B cell (primary cell): Measurements from ENCODE around the gene ADAMTS17. TPM values are rescaled to one million over a fixed set of nuclear protein-coding genes. Genes with fewer than 3 reads are reported as not detected.

Source experiments
- ATAC-seq: fragments of 200-7000 bp; cut with Tn5 transposase; one replicate; pipeline ENCODE4 v1.10.0; 2021; ENCODE audit warnings: low read depth, mild to moderate bottlenecking, moderate number of reproducible peaks, moderate library complexity
- CTCF ChIA-PET: fragments of 350-600 bp; sonication (Branson Sonifier 250); formaldehyde crosslinking; loops from one replicate; lab custom pipeline; 2021; ENCODE audit warnings: antibody characterized with exemption, inconsistent platforms; lab: Charles Lee
- POLR2A ChIA-PET: fragments of 350-600 bp; sonication (Branson Sonifier 250); formaldehyde crosslinking; loops from one replicate; lab custom pipeline; 2021; ENCODE audit warnings: antibody characterized with exemption; lab: Charles Lee
- DNase-seq: peaks from one replicate; pipeline ENCODE4 v3.0.0; 2013
- H2AFZ ChIP-seq: 2 replicates; pipeline ENCODE4 v1.6.1; 2012; ENCODE audit warnings: mild to moderate bottlenecking, low read depth, low read length; ENCODE audit not compliant: insufficient read depth, poor library complexity, severe bottlenecking
- H3K27ac ChIP-seq, 2 donors: 1 replicate in 1 of 2; 2 replicates in 1 of 2; pipeline ENCODE4 v1.5.1; 2012 to 2013; ENCODE audit warnings: low read length in 2 of 2, mild to moderate bottlenecking in 2 of 2, moderate library complexity in 1 of 2
- H3K27me3 ChIP-seq, 4 experiments: fragments of 200-600 bp in 1 of 4; sonication (generic) in 1 of 4; replicated peaks in 1 of 4; 1 replicate in 2 of 4; 2 replicates in 2 of 4; pipeline versions ENCODE4 v1.6.1 to v1.7.0; 2013 to 2016; ENCODE audit warnings: low read length in 3 of 4, mild to moderate bottlenecking in 2 of 4, mixed read lengths in 1 of 4, moderate library complexity in 1 of 4; ENCODE audit not compliant: insufficient read depth in 4 of 4, control insufficient read depth in 3 of 4; ENCODE audit errors: control extremely low read depth in 1 of 4
- H3K36me3 ChIP-seq, 2 experiments: replicated peaks in 1 of 2; 1 replicate in 1 of 2; 2 replicates in 1 of 2; pipeline versions ENCODE4 v1.6.1 to v1.7.1; 2013; ENCODE audit warnings: low read length in 1 of 2; ENCODE audit not compliant: insufficient read depth in 2 of 2, control insufficient read depth in 1 of 2; ENCODE audit errors: control extremely low read depth in 1 of 2, extremely low read depth in 1 of 2
- H3K4me1 ChIP-seq, 2 donors: fragments of 200-600 bp in 1 of 2; sonication (generic) in 1 of 2; 1 replicate in 1 of 2; 2 replicates in 1 of 2; pipeline versions ENCODE4 v1.5.1 to v1.6.1; 2013 to 2017; ENCODE audit warnings: low read length in 2 of 2; ENCODE audit not compliant: control insufficient read depth in 2 of 2, insufficient read depth in 2 of 2
- H3K4me2 ChIP-seq: replicated peaks from 2 replicates; pipeline ENCODE3; 2012; ENCODE audit warnings: mild to moderate bottlenecking, low read depth, low read length; ENCODE audit not compliant: poor library complexity, severe bottlenecking
- H3K4me3 ChIP-seq, 5 experiments: fragments of 200-600 bp in 1 of 5; sonication (generic) in 1 of 5; 1 replicate in 3 of 5; 2 replicates in 2 of 5; pipeline versions ENCODE4 v1.5.1 to v1.7.0; 2011 to 2016; ENCODE audit warnings: low read length in 4 of 5, mild to moderate bottlenecking in 4 of 5, low read depth in 2 of 5, control low read depth in 1 of 5, moderate library complexity in 1 of 5; ENCODE audit not compliant: insufficient read depth in 1 of 5; ENCODE audit errors: control extremely low read depth in 1 of 5, extremely low read depth in 1 of 5
- H3K79me2 ChIP-seq: fragments of 200-600 bp; sonication (generic); one replicate; pipeline ENCODE4 v1.6.0; 2016; ENCODE audit warnings: low read length; ENCODE audit not compliant: control insufficient read depth, insufficient read depth
- H3K9ac ChIP-seq: fragments of 200-600 bp; sonication (generic); 2 replicates; pipeline ENCODE4 v1.6.1; 2017; ENCODE audit warnings: mild to moderate bottlenecking, low read length, moderate library complexity
- H3K9me3 ChIP-seq, 3 donors: one replicate each; pipeline versions ENCODE4 v1.6.1 to v1.7.1; 2013; ENCODE audit warnings: low read length in 2 of 3; ENCODE audit not compliant: control insufficient read depth in 2 of 3, insufficient read depth in 1 of 3; ENCODE audit errors: control extremely low read depth in 1 of 3
- H4K20me1 ChIP-seq: 2 replicates; pipeline ENCODE4 v1.6.0; 2012; ENCODE audit warnings: mild to moderate bottlenecking, low read length; ENCODE audit not compliant: insufficient read depth, control insufficient read depth, poor library complexity, severe bottlenecking
- H3K27ac Mint-ChIP-seq: one replicate; pipeline ENCODE4 v1.8.0; 2021; ENCODE audit warnings: mixed read lengths
- H3K27me3 Mint-ChIP-seq: one replicate; pipeline ENCODE4 v1.8.0; 2021; ENCODE audit warnings: mixed read lengths
- H3K4me1 Mint-ChIP-seq: one replicate; pipeline ENCODE4 v1.8.0; 2021; ENCODE audit warnings: mixed read lengths
- H3K4me3 Mint-ChIP-seq: one replicate; pipeline ENCODE4 v1.8.0; 2021; ENCODE audit warnings: mixed read lengths
- H3K9me3 Mint-ChIP-seq: one replicate; pipeline ENCODE4 v1.8.0; 2022; ENCODE audit warnings: mixed read lengths; ENCODE audit not compliant: insufficient read depth
- EZH2 ChIP-seq: IDR thresholded peaks from 2 replicates; pipeline ENCODE4 v1.6.1; 2012; ENCODE audit warnings: borderline replicate concordance, low read depth, mild to moderate bottlenecking, moderate library complexity, low read length; ENCODE audit not compliant: insufficient read depth, poor library complexity, severe bottlenecking
- WGBS: methylation state at CpG from one replicate; pipeline ENCODE4 v1.1.5; 2013; ENCODE audit warnings: missing lambda C conversion rate; ENCODE audit not compliant: insufficient coverage; 5-methylcytosine and 5-hydroxymethylcytosine counted together
- intact Hi-C: fragments of 100-400 bp; cut with micrococcal nuclease; formaldehyde crosslinking; loops from one replicate; pipeline ENCODE4 v1.10.0; 2022
- polyA plus RNA-seq: library from polyadenylated mRNA; depleted of rRNA; stranded (reverse); fragments of >200 nt; gene quantifications from 2 replicates; pipeline ENCODE4 v1.2.3, GENCODE V29; 2012
- total RNA-seq, 2 donors: library from RNA; stranded (reverse); fragments of 120-200 nt in 1 of 2; gene quantifications; 1 replicate in 1 of 2; 2 replicates in 1 of 2; pipeline versions ENCODE4 v1.2.3 to v1.2.4, GENCODE V29; 2013 to 2022
- TF ChIP-seq, protein P1 (sequence below): fragments of 200-600 bp; IDR thresholded peaks from one replicate; pipeline ENCODE4 v1.8.0; 2022; ENCODE audit warnings: antibody characterized with exemption, mild to moderate bottlenecking

ADAMTS17 gene
- total and polyA plus RNA-seq, 2 donors (not counting 1 experiment from before 2014, with no cell fraction given), result 0.10 TPM; not detected in 1

DNA sequence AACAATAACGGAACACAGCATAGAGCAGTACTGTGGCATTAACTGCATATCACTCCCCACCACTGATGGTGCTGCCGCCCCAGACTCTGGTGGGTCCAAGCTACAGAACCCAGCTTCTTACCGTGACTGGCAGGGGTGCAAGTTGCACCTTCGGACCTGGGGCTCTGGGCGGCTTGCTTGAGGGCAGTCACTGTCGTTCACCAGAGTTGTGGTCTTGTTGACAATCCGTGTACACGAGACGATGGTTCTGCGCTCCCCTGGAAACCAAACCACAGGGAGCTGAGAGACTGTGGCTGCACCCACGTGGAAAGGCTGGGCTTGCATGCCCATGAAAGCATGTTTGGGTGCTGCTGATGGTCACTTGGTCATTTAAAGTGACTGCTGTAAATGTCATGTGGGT lies 293.0 kb downstream of the ADAMTS17 start:
- H3K9me3 Mint-ChIP-seq, result peaks cover 4% of the 10 kb centered on the region
- DNase-seq (no peak), ATAC-seq (no peak)
- Histone ChIP-seq H3K4me2 (no peak overlapping the region), H3K27ac (no peak overlapping the region), H2AFZ (no peak overlapping the region), H3K4me3 (no peak overlapping the region), H3K79me2 (no peaks in the 10 kb centered on the region), H3K36me3 (no peaks in the 10 kb centered on the region), H4K20me1 (no peaks in the 10 kb centered on the region), H3K27me3 (no peaks in the 10 kb centered on the region), H3K4me1 (no peaks in the 10 kb centered on the region), H3K9me3 (peaks cover 0 to 1% (median 0%) of the 10 kb centered on the region in 3 donors), H3K9ac (no peak overlapping the region)
- H3K4me1 Mint-ChIP-seq, result no peaks in the 10 kb centered on the region
- no peak for TF ChIP-seq EZH2
- TF ChIP-seq, protein P1, sequence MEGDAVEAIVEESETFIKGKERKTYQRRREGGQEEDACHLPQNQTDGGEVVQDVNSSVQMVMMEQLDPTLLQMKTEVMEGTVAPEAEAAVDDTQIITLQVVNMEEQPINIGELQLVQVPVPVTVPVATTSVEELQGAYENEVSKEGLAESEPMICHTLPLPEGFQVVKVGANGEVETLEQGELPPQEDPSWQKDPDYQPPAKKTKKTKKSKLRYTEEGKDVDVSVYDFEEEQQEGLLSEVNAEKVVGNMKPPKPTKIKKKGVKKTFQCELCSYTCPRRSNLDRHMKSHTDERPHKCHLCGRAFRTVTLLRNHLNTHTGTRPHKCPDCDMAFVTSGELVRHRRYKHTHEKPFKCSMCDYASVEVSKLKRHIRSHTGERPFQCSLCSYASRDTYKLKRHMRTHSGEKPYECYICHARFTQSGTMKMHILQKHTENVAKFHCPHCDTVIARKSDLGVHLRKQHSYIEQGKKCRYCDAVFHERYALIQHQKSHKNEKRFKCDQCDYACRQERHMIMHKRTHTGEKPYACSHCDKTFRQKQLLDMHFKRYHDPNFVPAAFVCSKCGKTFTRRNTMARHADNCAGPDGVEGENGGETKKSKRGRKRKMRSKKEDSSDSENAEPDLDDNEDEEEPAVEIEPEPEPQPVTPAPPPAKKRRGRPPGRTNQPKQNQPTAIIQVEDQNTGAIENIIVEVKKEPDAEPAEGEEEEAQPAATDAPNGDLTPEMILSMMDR, result no peak
- WGBS, result 90% methylated on average over 11 of the region's 11 CpGs
- intact Hi-C loops, result no loop called here
- no peaks in the 10 kb centered on the region for H3K27me3 Mint-ChIP-seq
- H3K4me3 Mint-ChIP-seq, result no peak overlapping the region
- CTCF ChIA-PET, result no interaction called here
- H3K27ac Mint-ChIP-seq, result no peak overlapping the region
- POLR2A ChIA-PET, result no interaction called here

DNA sequence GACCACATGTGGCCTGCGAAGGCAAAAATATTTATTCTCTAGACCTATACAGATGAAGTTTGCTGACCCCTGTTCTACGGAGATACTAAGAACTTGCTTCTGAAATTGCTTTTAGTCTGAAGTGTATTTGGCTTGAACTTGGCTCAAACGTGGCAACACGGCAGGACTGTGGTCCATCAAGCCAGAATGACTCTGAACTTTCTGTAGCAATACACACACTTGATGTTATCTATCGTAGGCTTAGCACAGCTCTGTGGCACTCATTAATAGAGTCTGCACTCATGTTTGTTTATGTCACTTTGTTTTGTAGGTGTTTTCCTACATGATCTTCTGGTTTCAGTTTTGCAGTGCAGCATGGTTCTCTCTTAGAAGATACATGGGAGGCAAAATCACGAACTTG lies 298.1 kb downstream of the ADAMTS17 start:
- no peak overlapping the region for H3K4me2 ChIP-seq
- H3K36me3 ChIP-seq, result no peaks in the 10 kb centered on the region
- H2AFZ ChIP-seq, result no peak overlapping the region
- peaks cover 0 to 1% (median 0%) of the 10 kb centered on the region in 3 donors for H3K9me3 ChIP-seq
- WGBS, result 90% methylated on average over 3 of the region's 6 CpGs
- Mint-ChIP-seq H3K4me1 (no peaks in the 10 kb centered on the region), H3K27ac (no peak overlapping the region), H3K4me3 (no peak overlapping the region), H3K9me3 (peaks cover 4% of the 10 kb centered on the region), H3K27me3 (peaks cover 3% of the 10 kb centered on the region)
- no peak overlapping the region for H3K9ac ChIP-seq
- no peaks in the 10 kb centered on the region for H4K20me1 ChIP-seq
- no peaks in the 10 kb centered on the region for H3K79me2 ChIP-seq
- H3K4me3 ChIP-seq, result no peak overlapping the region
- DNase-seq (no peak), ATAC-seq (no peak)
- ChIA-PET POLR2A (no interaction called here), CTCF (no interaction called here)
- intact Hi-C loops, result no loop called here
- H3K4me1 ChIP-seq, result no peaks in the 10 kb centered on the region
- TF ChIP-seq, protein P1, result no peak
- TF ChIP-seq EZH2, result no peak
- no peaks in the 10 kb centered on the region for H3K27me3 ChIP-seq
- no peak overlapping the region for H3K27ac ChIP-seq
